ENCODE data around the gene ZBTB4.

ZBTB4 gene

GRCh38 chr17:7479213-7480088, at the start of gene ZBTB4:
TSS of gene ZBTB4 (minus strand) at chr17:7479631. CDS start at chr17:7466801, 12,830 bp downstream.
- peak; percentile 55 for DNase-seq (ENCODE audit: low spot score)

GRCh38 chr17:7528842-7529241, 49.4 kb upstream of the ZBTB4 start:
- no peak for DNase-seq (ENCODE audit: low spot score)

GRCh38 chr17:7523033-7523432, 43.6 kb upstream of the ZBTB4 start:
- DNase-seq (ENCODE audit: low spot score) = peak; percentile 59

GRCh38 chr17:7515911-7516610, 36.6 kb upstream of the ZBTB4 start:
- no peak for DNase-seq (ENCODE audit: low spot score)

- DNase-seq (ENCODE audit: low spot score) = no peak
Measured at GRCh38 chr17:7513850-7514419, 34.5 kb upstream of the ZBTB4 start.

- DNase-seq (ENCODE audit: low spot score) = no peak
Measured at GRCh38 chr17:7512824-7513540, 33.6 kb upstream of the ZBTB4 start.

GRCh38 chr17:7512105-7512504, 32.7 kb upstream of the ZBTB4 start:
- no peak for DNase-seq (ENCODE audit: low spot score)

- DNase-seq (ENCODE audit: low spot score) = no peak
Measured at GRCh38 chr17:7511108-7511507, 31.7 kb upstream of the ZBTB4 start.

GRCh38 chr17:7509937-7510336, 30.5 kb upstream of the ZBTB4 start:
- no peak for DNase-seq (ENCODE audit: low spot score)

- no peak for DNase-seq (ENCODE audit: low spot score)
Measured at GRCh38 chr17:7508846-7509245, 29.4 kb upstream of the ZBTB4 start.

- DNase-seq (ENCODE audit: low spot score) = no peak
Measured at GRCh38 chr17:7508145-7508544, 28.7 kb upstream of the ZBTB4 start.

- DNase-seq (ENCODE audit: low spot score) = no peak
Measured at GRCh38 chr17:7503521-7503920, 24.1 kb upstream of the ZBTB4 start.

GRCh38 chr17:7502987-7503386, 23.6 kb upstream of the ZBTB4 start:
- DNase-seq (ENCODE audit: low spot score) = no peak

- no peak for DNase-seq (ENCODE audit: low spot score)
Measured at GRCh38 chr17:7502171-7502847, 22.9 kb upstream of the ZBTB4 start.

- no peak for DNase-seq (ENCODE audit: low spot score)
Measured at GRCh38 chr17:7501729-7502128, 22.3 kb upstream of the ZBTB4 start.

- no peak for DNase-seq (ENCODE audit: low spot score)
Measured at GRCh38 chr17:7499161-7499560, 19.7 kb upstream of the ZBTB4 start.

- DNase-seq (ENCODE audit: low spot score) = no peak
Measured at GRCh38 chr17:7497636-7498035, 18.2 kb upstream of the ZBTB4 start.

- no peak for DNase-seq (ENCODE audit: low spot score)
Measured at GRCh38 chr17:7497228-7497627, 17.8 kb upstream of the ZBTB4 start.

- DNase-seq (ENCODE audit: low spot score) = no peak
Measured at GRCh38 chr17:7496470-7497183, 17.2 kb upstream of the ZBTB4 start.

- DNase-seq (ENCODE audit: low spot score) = no peak
Measured at GRCh38 chr17:7495906-7496434, 16.5 kb upstream of the ZBTB4 start.

GRCh38 chr17:7493941-7494340, 14.5 kb upstream of the ZBTB4 start:
- no peak for DNase-seq (ENCODE audit: low spot score)
